Smooth muscle cell (in vitro differentiated cells): Measurements from ENCODE around the gene PSMG3. TPM values are rescaled to one million over a fixed set of nuclear protein-coding genes. Genes with fewer than 3 reads are reported as not detected.

Experiments used
- DNase-seq: peaks from one replicate; lab custom pipeline; 2025; ENCODE audit not compliant: unreplicated experiment; lab: John Stamatoyannopoulos, UW
- H2AFZ ChIP-seq: fragments of 200-600 bp; sonication (generic); 2 replicates; pipeline ENCODE4 v1.6.0; 2016; ENCODE audit warnings: antibody characterized with exemption, low read depth, mild to moderate bottlenecking
- H3F3A ChIP-seq: fragments of 200-600 bp; sonication (generic); 2 replicates; pipeline ENCODE4 v1.6.0; 2017; ENCODE audit warnings: antibody characterized with exemption, low read depth
- H3K27ac ChIP-seq: fragments of 200-600 bp; sonication (generic); 2 replicates; pipeline ENCODE4 v1.5.1; 2016; ENCODE audit warnings: low read depth, mild to moderate bottlenecking
- H3K27me3 ChIP-seq: fragments of 200-600 bp; sonication (generic); 2 replicates; pipeline ENCODE4 v1.6.1; 2016; ENCODE audit warnings: low read depth, mild to moderate bottlenecking
- H3K36me3 ChIP-seq: fragments of 200-600 bp; sonication (generic); 2 replicates; pipeline ENCODE4 v1.5.1; 2016; ENCODE audit warnings: low read depth
- H3K4me1 ChIP-seq: fragments of 200-600 bp; sonication (generic); 2 replicates; pipeline ENCODE4 v1.5.1; 2016; ENCODE audit warnings: low read depth
- H3K4me2 ChIP-seq: fragments of 200-600 bp; sonication (generic); 2 replicates; pipeline ENCODE4 v1.6.0; 2016; ENCODE audit warnings: mild to moderate bottlenecking
- H3K4me3 ChIP-seq: fragments of 200-600 bp; sonication (generic); 2 replicates; pipeline ENCODE4 v1.5.1; 2016; ENCODE audit warnings: mild to moderate bottlenecking
- H3K79me2 ChIP-seq: fragments of 200-600 bp; sonication (generic); 2 replicates; pipeline ENCODE4 v1.6.0; 2016; ENCODE audit warnings: low read depth, mild to moderate bottlenecking
- H3K9ac ChIP-seq: fragments of 200-600 bp; sonication (generic); 2 replicates; pipeline ENCODE4 v1.6.0; 2016; ENCODE audit warnings: low read depth
- H3K9me3 ChIP-seq: fragments of 200-600 bp; sonication (generic); replicated peaks from 2 replicates; pipeline ENCODE4 v1.5.1; 2016; ENCODE audit warnings: low read depth
- H4K20me1 ChIP-seq: fragments of 200-600 bp; sonication (generic); 2 replicates; pipeline ENCODE4 v1.6.0; 2016; ENCODE audit warnings: low read depth
- WGBS: methylation state at CpG from one replicate; pipeline ENCODE4 v1.1.7; 2016; ENCODE audit warnings: low lambda C conversion rate; 5-methylcytosine and 5-hydroxymethylcytosine counted together
- polyA plus RNA-seq: library from polyadenylated mRNA; unstranded; fragments of >200 nt; fragmentation: Nextera tagmentation; extraction: Ambion mirVana; gene quantifications from 2 replicates; pipeline ENCODE4 v1.2.1, GENCODE V29; 2016
- total RNA-seq: library from RNA; depleted of rRNA; stranded (reverse); fragments of >200 nt; gene quantifications from 2 replicates; pipeline ENCODE4 v1.2.3, GENCODE V29; 2014
- TF ChIP-seq, protein P1 (sequence below): fragments of 200-600 bp; sonication (generic); IDR thresholded peaks from 2 replicates; pipeline ENCODE4 v1.5.1; 2017; ENCODE audit warnings: borderline replicate concordance, mild to moderate bottlenecking, antibody characterized with exemption; ENCODE audit not compliant: insufficient read depth, poor library complexity, severe bottlenecking

The PSMG3 gene
- total and polyA plus RNA-seq, 2 experiments from 2014 or later = 24.5 to 45.3 TPM

DNA sequence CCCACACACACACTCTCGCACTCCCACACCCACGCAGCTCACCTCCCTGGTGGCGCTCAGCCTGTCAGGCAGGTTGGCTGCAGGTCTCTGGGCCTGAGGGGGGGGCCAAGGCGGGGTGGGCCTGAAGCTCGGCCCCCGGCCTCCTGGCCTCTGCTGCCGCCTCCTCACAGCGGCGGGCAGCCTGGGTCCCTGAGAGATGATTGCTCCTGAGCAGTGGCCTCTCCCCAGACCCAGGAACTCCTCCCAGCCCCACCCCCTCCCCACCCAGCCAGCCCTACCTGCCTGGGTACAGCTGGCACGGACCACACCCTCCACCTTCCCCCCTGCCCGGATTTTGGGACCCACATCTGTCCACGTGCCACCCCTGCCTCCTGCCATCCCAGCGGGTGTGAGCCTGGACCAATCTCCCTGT lies 9.2 kb downstream of the PSMG3 start:
- Histone ChIP-seq H3K9ac (no peak overlapping the region), H4K20me1 (no peaks in the 10 kb centered on the region), H3K27me3 (no peaks in the 10 kb centered on the region), H3K4me2 (no peak overlapping the region), H3K4me1 (no peaks in the 10 kb centered on the region), H3K79me2 (no peaks in the 10 kb centered on the region), H3K27ac (no peak overlapping the region), H3K36me3 (no peaks in the 10 kb centered on the region), H3F3A (no peaks in the 10 kb centered on the region), H2AFZ (no peak overlapping the region), H3K4me3 (no peak overlapping the region), H3K9me3 (no peaks in the 10 kb centered on the region)
- TF ChIP-seq, protein P1, sequence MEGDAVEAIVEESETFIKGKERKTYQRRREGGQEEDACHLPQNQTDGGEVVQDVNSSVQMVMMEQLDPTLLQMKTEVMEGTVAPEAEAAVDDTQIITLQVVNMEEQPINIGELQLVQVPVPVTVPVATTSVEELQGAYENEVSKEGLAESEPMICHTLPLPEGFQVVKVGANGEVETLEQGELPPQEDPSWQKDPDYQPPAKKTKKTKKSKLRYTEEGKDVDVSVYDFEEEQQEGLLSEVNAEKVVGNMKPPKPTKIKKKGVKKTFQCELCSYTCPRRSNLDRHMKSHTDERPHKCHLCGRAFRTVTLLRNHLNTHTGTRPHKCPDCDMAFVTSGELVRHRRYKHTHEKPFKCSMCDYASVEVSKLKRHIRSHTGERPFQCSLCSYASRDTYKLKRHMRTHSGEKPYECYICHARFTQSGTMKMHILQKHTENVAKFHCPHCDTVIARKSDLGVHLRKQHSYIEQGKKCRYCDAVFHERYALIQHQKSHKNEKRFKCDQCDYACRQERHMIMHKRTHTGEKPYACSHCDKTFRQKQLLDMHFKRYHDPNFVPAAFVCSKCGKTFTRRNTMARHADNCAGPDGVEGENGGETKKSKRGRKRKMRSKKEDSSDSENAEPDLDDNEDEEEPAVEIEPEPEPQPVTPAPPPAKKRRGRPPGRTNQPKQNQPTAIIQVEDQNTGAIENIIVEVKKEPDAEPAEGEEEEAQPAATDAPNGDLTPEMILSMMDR = no peak
- DNase-seq = no peak
- 90% methylated on average over 11 of the region's 13 CpGs for WGBS

DNA sequence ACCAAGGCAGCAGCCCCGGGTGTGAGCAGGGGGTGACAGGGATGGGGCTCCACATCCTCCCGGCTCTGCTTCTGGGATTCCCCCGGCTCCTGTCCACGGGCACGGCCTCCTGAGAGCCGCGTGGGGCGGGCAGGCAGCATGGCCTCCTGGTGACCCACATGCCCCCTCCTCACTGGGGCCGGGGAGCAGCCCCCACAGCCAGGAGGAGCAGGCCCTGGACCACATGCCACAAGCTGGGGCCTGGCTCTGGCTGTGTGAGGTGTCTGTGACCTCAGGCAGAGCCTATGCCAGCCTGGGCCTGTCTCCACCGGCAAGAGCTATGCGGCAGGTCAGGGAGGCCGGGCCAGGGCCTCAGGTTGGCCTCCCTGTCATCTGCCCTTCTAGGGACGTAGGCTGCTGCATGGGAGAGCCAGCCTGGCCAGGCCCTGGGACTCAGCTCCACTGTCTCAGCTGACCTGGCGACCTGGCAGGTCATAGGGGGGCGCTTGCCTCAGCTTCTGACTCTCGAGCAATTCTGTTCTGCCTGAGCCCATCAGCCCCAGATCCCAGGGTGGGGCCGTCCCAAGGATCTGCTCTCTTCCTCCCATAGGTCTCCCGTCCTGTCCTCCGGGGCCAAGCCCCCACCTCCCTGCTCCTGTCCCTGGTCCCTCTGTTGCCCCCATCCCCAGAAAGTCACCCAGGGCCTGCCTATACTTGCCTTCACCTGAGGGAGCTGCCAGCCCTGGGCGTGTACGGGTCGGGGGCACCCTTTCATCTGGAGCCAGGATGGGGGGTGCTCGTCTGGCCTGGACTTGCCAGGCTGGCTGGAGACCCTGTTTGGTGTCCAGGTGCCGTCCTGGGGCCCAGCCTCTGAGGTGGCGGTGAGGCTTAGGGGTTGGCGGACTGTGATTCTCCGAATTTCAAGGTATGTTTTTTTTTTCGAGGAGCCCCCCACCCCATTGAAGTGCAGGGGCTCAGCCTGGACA lies 9.9 kb downstream of the PSMG3 start:
- Histone ChIP-seq H2AFZ (no peak overlapping the region), H3K9ac (peak overlapping the region; percentile 28), H3K79me2 (no peaks in the 10 kb centered on the region), H3F3A (no peaks in the 10 kb centered on the region), H3K27me3 (no peaks in the 10 kb centered on the region), H3K9me3 (no peaks in the 10 kb centered on the region), H4K20me1 (no peaks in the 10 kb centered on the region), H3K36me3 (no peaks in the 10 kb centered on the region), H3K4me3 (no peak overlapping the region), H3K4me1 (no peaks in the 10 kb centered on the region), H3K27ac (peak overlapping the region; percentile 56), H3K4me2 (no peak overlapping the region)
- TF ChIP-seq, protein P1 = no peak
- WGBS = 86% methylated on average over 28 of the region's 28 CpGs
- DNase-seq = no peak

DNA sequence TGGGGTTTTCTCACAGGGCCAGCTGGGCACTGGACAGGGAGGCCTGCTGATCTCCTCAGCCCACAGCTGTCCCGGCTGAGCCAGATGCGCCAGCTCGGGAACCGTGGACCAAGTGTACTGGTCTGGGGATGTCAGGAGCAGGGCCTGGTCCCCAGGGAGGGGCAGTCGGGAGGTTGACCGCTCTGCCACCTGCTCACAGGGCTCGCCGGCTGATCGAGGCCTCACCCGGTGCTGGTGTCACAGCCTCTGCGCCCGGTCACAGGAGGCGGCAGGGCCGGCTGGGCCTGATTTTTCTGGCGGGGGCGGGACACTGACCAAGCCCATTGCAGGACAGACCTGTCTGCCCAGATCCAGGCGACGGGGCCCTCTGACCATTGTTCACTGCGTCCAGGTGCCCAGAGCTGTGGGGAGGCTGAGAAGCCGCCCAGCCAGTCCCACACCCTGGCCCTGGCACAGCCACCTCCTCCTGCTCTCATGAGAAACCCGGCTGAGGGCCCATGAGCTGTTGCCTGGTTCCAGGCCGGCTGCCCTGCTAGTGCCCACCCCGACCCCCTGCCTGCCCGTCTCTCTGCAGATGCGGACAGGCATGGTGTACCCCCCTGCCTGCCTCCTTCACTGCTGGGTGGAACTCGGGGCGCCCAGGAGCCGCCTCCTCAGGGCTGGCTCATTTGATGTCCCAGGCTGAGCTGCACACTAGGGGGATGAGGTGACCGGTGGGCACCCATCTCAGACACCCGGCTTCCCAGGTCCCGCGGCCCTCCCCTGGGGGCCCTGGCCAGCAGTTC lies 10.8 kb downstream of the PSMG3 start:
- no peak overlapping the region for H3K4me2 ChIP-seq
- 91% methylated on average over 30 of the region's 32 CpGs for WGBS
- H3K36me3 ChIP-seq = no peaks in the 10 kb centered on the region
- no peak overlapping the region for H3K9ac ChIP-seq
- no peaks in the 10 kb centered on the region for H4K20me1 ChIP-seq
- H3K9me3 ChIP-seq = no peaks in the 10 kb centered on the region
- no peaks in the 10 kb centered on the region for H3K27me3 ChIP-seq
- TF ChIP-seq, protein P1 = no peak
- no peaks in the 10 kb centered on the region for H3K4me1 ChIP-seq
- no peaks in the 10 kb centered on the region for H3K79me2 ChIP-seq
- H2AFZ ChIP-seq = no peak overlapping the region
- no peaks in the 10 kb centered on the region for H3F3A ChIP-seq
- peak overlapping the region; percentile 56 for H3K27ac ChIP-seq
- no peak for DNase-seq
- H3K4me3 ChIP-seq = no peak overlapping the region
